HepG2 (cell line): Measurements from ENCODE around the gene MAT2A. TPM values are rescaled to one million over a fixed set of nuclear protein-coding genes. Genes with fewer than 3 reads are reported as not detected.
A peak's percentile ranks its signal among the peaks of the same experiment; 100 is the strongest.

Experiments
- BCLAF1 ChIP-seq: fragments of 450-650 bp; IDR thresholded peaks from 2 replicates; pipeline ENCODE4 v1.6.1; 2017; ENCODE audit warnings: mild to moderate bottlenecking
- DPF2 ChIP-seq: sonication (generic); formaldehyde crosslinking; IDR thresholded peaks from 2 replicates; pipeline ENCODE4 v1.4.0; 2020; ENCODE audit warnings: mild to moderate bottlenecking, low read depth, missing genetic modification reagents, borderline replicate concordance
- ELF3 ChIP-seq: IDR thresholded peaks from 2 replicates; pipeline ENCODE4 v1.6.1; 2016; ENCODE audit warnings: missing genetic modification reagents, missing compliant biosample characterization
- HINFP ChIP-seq: sonication (generic); formaldehyde crosslinking; IDR thresholded peaks from 2 replicates; pipeline ENCODE4 v1.4.0; 2020; ENCODE audit warnings: low read depth, mild to moderate bottlenecking, missing genetic modification reagents
- HNF1A ChIP-seq, 2 experiments: sonication (generic) in 1 of 2; formaldehyde crosslinking in 1 of 2; IDR thresholded peaks; 2 replicates each; pipeline versions ENCODE4 v1.4.0 to v1.6.1; 2016 to 2020; ENCODE audit warnings: borderline replicate concordance in 1 of 2, low read depth in 1 of 2, mild to moderate bottlenecking in 1 of 2, missing genetic modification reagents in 1 of 2
- HNF1B ChIP-seq: sonication (generic); formaldehyde crosslinking; IDR thresholded peaks from 2 replicates; pipeline ENCODE4 v1.5.1; 2020; ENCODE audit warnings: mild to moderate bottlenecking, moderate library complexity, missing genetic modification reagents
- HOXA7 ChIP-seq: sonication (generic); formaldehyde crosslinking; IDR thresholded peaks from 2 replicates; pipeline ENCODE4 v1.8.1; 2022; ENCODE audit warnings: mild to moderate bottlenecking, missing genetic modification reagents, moderate library complexity
- ISL2 ChIP-seq: sonication (generic); formaldehyde crosslinking; IDR thresholded peaks from 2 replicates; pipeline ENCODE4 v1.5.0; 2020; ENCODE audit warnings: missing genetic modification reagents
- KMT2B ChIP-seq: IDR thresholded peaks from 2 replicates; pipeline ENCODE4 v1.6.1; 2016; ENCODE audit warnings: missing genetic modification reagents, missing compliant biosample characterization
- NAIF1 ChIP-seq: sonication (generic); formaldehyde crosslinking; IDR thresholded peaks from 2 replicates; pipeline ENCODE4 v1.5.0; 2020; ENCODE audit warnings: mild to moderate bottlenecking, missing genetic modification reagents, borderline replicate concordance
- RFX5 ChIP-seq: IDR thresholded peaks from 2 replicates; pipeline ENCODE4 v1.6.1; 2011; ENCODE audit warnings: low read depth, low read length, improper control_type of control experiment
- SIX4 ChIP-seq: sonication (generic); formaldehyde crosslinking; IDR thresholded peaks from 2 replicates; pipeline ENCODE4 v1.4.0; 2020; ENCODE audit warnings: missing genetic modification reagents
- SRF ChIP-seq: IDR thresholded peaks from 2 replicates; pipeline ENCODE4 v1.6.1; 2011; ENCODE audit warnings: mild to moderate bottlenecking, low read depth, low read length, moderate library complexity
- SRSF9 ChIP-seq: fragments of 200-400 bp; formaldehyde crosslinking; IDR thresholded peaks from 2 replicates; pipeline ENCODE4 v1.6.1; 2018; ENCODE audit warnings: borderline replicate concordance, mild to moderate bottlenecking, low read depth, low read length; ENCODE audit not compliant: insufficient read depth, poor library complexity, severe bottlenecking
- ZC3H13 ChIP-seq: sonication (generic); formaldehyde crosslinking; IDR thresholded peaks from 2 replicates; pipeline ENCODE4 v1.8.1; 2023; ENCODE audit warnings: mild to moderate bottlenecking, missing genetic modification reagents, moderate library complexity
- ZNF468 ChIP-seq: sonication (generic); formaldehyde crosslinking; IDR thresholded peaks from 2 replicates; pipeline ENCODE4 v1.8.0; 2022; ENCODE audit warnings: mild to moderate bottlenecking, moderate library complexity, missing genetic modification reagents
- ZNF713 ChIP-seq: sonication (generic); formaldehyde crosslinking; IDR thresholded peaks from 2 replicates; pipeline ENCODE4 v1.4.0; 2020; ENCODE audit warnings: mild to moderate bottlenecking, missing genetic modification reagents
- polyA plus RNA-seq, 8 experiments: library from polyadenylated mRNA; depleted of rRNA in 3 of 8; stranded (reverse) in 7 of 8; unstranded in 1 of 8; fragments of >200 nt; fragmentation: Illumina TruSeq in 4 of 8; extraction: Trizol in 4 of 8; gene quantifications; 2 replicates each; pipeline versions ENCODE4 v1.2.1 to v1.2.3, GENCODE V29; 2011 to 2016; ENCODE audit warnings: low read depth in 4 of 8, missing spikeins in 1 of 8, mixed read lengths in 1 of 8; ENCODE audit not compliant: insufficient read depth in 1 of 8
- total RNA-seq, 5 experiments: library from RNA; depleted of rRNA; stranded (reverse); fragments of >200 nt; fragmentation: Illumina TruSeq; extraction: Trizol; gene quantifications; 2 replicates each; pipeline ENCODE4 v1.2.3, GENCODE V29; 2016; ENCODE audit warnings: low read depth in 1 of 5

The MAT2A gene
- total and polyA plus RNA-seq, 2 of the 13 experiments (the other 11 are each of a cell fraction or from before 2014, with no cell fraction given) = 155 to 331 TPM

GRCh38 chr2:85561280-85562212, 22.6 kb downstream of the MAT2A start, which contains the start of gene GGCX (continued):
- TF ChIP-seq HINFP (CRISPR knock-in tag) (peak; percentile 91), RFX5 (no peak; the same call in none of the 2 replicates), NAIF1 (no peak), ZNF468 (CRISPR knock-in tag) (no peak), SRF (peak; percentile 59; the same call in 1 of the 2 replicates), ISL2 (CRISPR knock-in tag) (no peak), ELF3 (CRISPR knock-in tag) (peak; percentile 72; the same call in 1 of the 2 replicates), HOXA7 (CRISPR knock-in tag) (no peak), ZC3H13 (CRISPR knock-in tag) (peak; percentile 64; the same call in 1 of the 2 replicates), HNF1B (CRISPR knock-in tag) (peak; percentile 91), HNF1A (IDR thresholded peaks at IDR 0.05; ENCODE audit: low read depth) (peak; percentile 40; the same call in 1 of the 2 replicates), HNF1A (CRISPR knock-in tag; IDR thresholded peaks at IDR 0.05; ENCODE audit: borderline replicate concordance) (peak; percentile 82; the same call in 1 of the 2 replicates), SRSF9 (no peak), SIX4 (CRISPR knock-in tag) (0 out of 2 replicates have a peak, but pooled peaks have one; percentile 13), DPF2 (CRISPR knock-in tag) (no peak; the same call in 1 of the 2 replicates), ZNF713 (CRISPR knock-in tag) (peak; percentile 74), BCLAF1 (no peak), KMT2B (CRISPR knock-in tag) (peak; percentile 92)
